NCI-H146 treated with DMSO at 0.1 percent for 48 hours (cell line): ENCODE results near the gene BAZ2B.
"Not testable (repeated sequence)": the region's sequence is repeated elsewhere in the genome, so short reads cannot be mapped to it uniquely, and the experiment has no call there.

Source experiments
- DNase-seq: peaks from one replicate; lab custom pipeline; 2025; ENCODE audit not compliant: unreplicated experiment; lab: John Stamatoyannopoulos, UW

BAZ2B gene, protein sequence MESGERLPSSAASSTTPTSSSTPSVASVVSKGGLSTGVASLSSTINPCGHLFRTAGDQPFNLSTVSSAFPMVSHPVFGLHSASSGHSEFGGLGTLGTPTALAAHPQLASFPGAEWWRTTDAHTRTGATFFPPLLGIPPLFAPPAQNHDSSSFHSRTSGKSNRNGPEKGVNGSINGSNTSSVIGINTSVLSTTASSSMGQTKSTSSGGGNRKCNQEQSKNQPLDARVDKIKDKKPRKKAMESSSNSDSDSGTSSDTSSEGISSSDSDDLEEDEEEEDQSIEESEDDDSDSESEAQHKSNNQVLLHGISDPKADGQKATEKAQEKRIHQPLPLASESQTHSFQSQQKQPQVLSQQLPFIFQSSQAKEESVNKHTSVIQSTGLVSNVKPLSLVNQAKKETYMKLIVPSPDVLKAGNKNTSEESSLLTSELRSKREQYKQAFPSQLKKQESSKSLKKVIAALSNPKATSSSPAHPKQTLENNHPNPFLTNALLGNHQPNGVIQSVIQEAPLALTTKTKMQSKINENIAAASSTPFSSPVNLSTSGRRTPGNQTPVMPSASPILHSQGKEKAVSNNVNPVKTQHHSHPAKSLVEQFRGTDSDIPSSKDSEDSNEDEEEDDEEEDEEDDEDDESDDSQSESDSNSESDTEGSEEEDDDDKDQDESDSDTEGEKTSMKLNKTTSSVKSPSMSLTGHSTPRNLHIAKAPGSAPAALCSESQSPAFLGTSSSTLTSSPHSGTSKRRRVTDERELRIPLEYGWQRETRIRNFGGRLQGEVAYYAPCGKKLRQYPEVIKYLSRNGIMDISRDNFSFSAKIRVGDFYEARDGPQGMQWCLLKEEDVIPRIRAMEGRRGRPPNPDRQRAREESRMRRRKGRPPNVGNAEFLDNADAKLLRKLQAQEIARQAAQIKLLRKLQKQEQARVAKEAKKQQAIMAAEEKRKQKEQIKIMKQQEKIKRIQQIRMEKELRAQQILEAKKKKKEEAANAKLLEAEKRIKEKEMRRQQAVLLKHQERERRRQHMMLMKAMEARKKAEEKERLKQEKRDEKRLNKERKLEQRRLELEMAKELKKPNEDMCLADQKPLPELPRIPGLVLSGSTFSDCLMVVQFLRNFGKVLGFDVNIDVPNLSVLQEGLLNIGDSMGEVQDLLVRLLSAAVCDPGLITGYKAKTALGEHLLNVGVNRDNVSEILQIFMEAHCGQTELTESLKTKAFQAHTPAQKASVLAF (N-terminal part only)

GRCh38 chr2:159616286-159616701 lies at the start of gene BAZ2B:
BAZ2B (minus strand) TSS chr2:159616548; CDS start chr2:159478719, 137,829 bp downstream.
- DNase-seq, result peak; percentile 31

GRCh38 chr2:159661286-159661685 lies 44.9 kb upstream of the BAZ2B start:
- DNase-seq, result no peak

- DNase-seq, result no peak
These were observed 42.8 kb upstream of the BAZ2B start for GRCh38 chr2:159658881-159659873.

GRCh38 chr2:159653962-159654361 lies 37.6 kb upstream of the BAZ2B start:
- DNase-seq, result no peak

DNA sequence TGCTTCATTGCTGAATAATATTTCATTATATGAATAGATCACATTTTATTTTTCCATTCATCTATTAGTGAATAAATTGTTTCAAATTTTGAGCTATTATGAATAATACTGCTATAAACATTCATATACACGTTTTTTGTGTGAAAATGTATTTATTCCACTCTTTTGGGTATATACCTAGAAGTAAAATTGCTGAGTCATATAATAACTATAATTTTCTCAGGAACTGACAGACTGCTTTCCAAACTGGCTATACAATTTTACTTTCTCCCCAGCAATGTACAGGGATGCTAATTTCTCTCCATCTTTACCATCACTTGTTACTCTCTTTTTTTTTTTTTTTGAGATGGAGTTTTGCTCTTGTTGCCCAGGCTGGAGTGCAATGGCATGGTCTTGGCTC lies 35.5 kb upstream of the BAZ2B start:
- DNase-seq, result no peak

- peak; percentile 31 for DNase-seq
These were observed 34.2 kb upstream of the BAZ2B start for GRCh38 chr2:159650574-159650973.

DNA sequence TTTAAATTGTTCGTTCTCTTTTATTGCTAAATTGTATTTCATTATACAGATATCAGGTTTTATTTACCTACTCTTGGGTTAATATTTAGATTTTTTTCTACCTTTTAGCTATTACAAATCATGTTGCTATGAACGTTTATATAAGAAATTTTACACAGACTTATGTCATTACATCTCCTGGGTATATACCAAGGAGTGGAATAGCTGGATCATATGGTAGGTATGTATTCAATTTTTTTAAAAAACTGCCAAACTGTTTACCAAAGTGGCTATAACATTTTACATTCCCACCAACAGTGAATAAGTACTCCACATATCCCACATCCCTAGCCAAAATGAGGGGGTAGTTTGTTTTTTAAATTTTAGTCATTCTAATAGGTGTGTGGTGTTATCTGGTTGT lies 32.3 kb upstream of the BAZ2B start:
- no peak for DNase-seq

- no peak for DNase-seq
These were observed 31.3 kb upstream of the BAZ2B start for GRCh38 chr2:159647667-159648066.

DNA sequence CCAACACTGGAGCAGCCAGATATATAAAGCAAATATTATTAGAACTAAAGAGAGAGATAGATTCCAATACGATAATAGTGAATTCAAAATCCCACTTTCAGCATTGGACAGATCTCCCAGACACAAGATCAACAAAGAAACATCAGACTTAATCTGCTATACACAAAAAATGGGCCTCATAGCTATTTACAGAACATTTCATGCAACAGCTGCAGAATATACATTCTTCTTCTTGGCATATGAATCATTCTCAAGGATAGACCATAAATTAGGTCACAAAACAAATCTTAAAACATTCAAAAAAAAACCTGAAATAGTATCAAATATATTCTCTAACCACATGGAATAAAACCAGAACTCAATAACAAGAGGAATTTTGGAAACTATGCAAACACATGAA lies 23.8 kb upstream of the BAZ2B start:
- no peak for DNase-seq

GRCh38 chr2:159639712-159640111 lies 23.4 kb upstream of the BAZ2B start:
- no peak for DNase-seq

DNA sequence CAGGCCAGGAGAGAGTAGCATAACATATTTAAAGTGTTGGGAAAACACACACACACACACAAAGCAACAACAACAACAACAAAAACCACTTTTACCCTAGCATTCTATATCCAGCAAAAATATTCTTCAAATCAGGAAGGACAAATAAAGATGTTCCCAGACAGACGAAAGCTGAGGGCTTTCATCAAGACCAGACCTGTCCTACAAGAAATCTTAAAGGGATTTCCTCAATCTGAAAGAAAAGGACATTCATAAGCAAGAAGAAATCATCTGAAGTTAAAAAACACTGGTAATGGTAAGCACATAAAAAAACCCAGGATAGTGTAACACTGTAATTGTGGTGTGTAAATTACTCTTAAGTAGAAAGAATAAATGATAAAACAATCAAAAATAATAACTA lies 22.7 kb upstream of the BAZ2B start:
- DNase-seq, result no peak

- no peak for DNase-seq
These were observed 21.7 kb upstream of the BAZ2B start for GRCh38 chr2:159637988-159638501.

DNA sequence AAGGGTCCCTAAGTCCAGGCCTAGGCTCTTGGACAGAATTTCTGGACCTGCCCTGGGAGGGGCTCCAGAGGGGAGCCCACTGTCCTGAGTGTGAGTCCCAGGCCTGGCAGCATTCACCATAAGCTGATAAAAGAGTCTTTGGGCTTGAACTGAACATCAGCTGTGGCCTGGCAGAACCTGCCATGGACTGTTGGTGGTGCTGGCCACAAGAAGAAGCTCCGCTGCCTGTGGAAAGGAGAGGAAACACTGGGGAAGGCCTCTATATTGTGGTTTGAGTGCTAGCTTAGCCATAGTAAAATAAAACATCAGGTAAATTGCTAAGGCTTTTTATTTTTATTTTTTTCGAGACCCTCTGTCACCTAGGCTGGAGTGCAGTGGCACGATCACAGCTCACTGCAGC lies 20.9 kb upstream of the BAZ2B start:
- DNase-seq, result no peak

DNA sequence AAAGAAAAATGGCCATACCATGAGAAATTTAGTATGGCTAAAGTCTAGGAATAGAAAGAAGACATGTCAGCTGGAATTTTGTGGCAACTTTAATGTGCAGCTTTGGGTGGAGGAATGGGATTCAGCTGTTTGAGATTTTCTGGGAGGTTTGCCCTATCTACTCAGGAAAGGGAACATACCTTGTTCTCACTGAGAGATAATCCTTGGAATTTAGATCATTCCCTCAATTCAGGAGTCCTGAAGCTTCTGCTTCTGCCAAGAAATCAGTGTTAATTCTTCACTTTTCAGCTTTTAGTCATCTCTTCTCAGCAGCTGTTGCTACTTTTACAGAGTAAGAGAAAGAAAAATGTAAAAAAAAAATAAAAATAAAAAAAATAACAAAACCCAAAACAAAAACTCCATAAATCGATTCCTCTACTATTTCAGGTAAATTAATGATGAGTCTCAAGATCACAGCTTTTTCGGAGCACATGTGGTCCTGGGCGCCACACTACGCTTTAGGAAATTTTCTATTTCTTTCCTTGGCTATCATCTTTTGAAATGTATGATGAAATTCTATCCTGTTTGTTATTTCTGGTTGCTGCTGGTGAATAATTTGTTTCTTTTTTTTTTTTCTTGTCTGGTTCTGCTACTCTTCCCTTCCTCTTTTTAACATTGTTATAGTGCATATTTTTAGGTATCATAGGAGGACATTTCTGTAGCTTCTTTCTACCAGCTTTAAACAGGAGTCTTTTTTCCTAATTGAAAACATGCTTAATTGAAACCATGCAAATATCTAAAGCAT lies 18.9 kb upstream of the BAZ2B start:
- no peak for DNase-seq

- no peak for DNase-seq
These were observed 16.9 kb upstream of the BAZ2B start for GRCh38 chr2:159633219-159633618.

DNA sequence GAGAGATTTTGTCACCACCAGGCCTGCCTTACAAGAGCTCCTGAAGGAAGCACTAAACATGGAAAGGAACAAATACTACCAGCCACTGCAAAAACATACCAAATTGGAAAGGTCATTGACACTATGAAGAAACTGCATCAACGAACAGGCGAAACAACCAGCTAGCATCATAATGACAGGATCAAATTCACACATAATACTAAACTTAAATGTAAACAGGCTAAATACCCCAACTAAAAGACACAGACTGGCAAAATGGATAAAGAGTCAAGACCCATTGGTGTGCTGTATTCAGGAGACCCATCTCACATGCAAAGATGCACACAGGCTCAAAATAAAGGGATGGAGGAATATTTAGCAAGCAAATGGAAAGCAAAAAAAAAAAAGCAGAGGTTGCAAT lies 9.3 kb upstream of the BAZ2B start:
- not testable (repeated sequence) for DNase-seq

GRCh38 chr2:159623436-159623835 lies 7.1 kb upstream of the BAZ2B start:
- no peak for DNase-seq

DNA sequence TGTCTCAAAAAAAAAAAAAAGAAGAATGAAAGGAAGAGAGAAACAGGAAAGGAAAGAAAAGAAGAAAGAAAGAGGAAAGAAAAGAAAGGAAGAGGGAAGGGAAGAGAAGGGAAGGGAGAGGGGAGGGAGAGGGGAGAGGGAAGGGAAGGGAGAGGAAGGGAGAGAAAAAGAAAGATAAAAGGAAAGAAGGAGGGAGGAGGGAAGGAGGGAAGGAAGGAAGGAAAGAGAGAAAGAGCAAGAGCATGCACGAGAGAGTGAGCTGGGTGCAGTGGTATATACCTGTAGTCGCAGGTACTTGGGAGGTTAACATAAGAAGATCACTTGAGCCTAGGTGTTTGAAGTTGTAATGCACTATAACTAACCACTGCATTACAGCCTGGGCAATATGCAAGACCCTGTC lies 6.6 kb upstream of the BAZ2B start:
- no peak for DNase-seq

DNA sequence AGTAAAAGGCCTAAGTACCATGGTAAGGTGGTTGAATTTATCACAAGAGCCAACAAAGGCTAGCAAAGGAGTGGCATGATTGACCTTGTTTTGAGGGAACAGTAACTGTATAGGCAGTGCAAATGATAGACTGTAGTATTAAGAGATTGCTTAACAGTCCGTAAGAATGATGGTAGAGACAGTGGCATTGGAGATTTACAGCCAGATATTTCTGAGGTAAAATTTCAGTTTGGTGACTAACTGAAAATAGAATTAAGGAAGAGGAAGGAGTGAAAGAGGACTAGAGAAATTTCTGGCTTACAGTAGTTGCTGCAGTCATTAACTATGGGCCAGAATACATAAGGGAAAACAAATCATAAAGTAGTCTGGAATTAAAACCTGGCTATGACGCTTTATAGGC lies 4.4 kb upstream of the BAZ2B start:
- no peak for DNase-seq
